ENCODE results near the gene MTHFD1L.

The MTHFD1L gene

DNA sequence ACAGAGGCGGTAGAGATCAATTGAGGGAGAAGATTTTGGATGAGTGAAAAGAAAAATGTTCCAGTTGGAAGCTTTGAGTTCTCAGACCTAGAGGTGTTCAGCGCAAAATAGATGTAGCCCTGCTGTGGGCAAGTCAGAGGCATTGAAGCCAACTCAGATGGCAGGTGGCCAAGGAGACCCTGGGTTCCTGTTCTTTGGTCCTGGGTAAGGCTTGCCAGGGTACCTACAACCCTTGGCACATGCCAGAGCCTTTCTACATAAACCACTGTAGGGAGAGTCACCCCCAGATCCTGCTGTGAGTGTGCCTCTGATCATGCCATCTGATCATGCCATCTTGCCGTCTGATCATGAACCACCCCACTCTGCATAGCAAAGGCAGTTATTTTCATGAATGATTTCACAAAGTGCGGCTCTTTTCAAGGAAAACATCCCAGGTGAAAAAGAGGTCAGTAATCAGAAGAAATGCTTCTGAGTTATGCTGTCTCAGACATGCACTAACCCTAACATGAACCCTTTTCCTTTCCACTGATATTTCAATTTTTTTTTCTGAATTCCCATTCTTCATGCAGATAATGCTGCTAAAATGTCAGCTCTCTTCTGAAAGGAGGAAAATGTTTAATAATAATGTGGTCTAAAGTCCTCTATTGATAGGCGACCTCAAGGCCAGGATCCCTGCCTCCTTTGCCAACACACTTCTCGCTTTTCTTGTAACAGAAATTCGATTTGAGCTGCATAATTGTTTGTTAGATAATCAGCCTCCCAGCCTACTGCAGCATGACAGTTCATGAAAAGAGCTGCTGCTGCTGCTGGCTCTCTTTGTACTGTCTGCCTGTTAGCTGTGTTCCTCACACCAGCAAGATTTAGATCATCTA is 153.6 kb downstream of the MTHFD1L start:
- no peak overlapping the region for H2AFZ ChIP-seq (ENCODE audit: low read length)
- H3K9me2 ChIP-seq (replicated peaks; ENCODE audit: low read depth, low read length), result no peaks in the 10 kb centered on the region
- H3K9me3 ChIP-seq (ENCODE audit: insufficient read depth, low read depth, low read length), result no peaks in the 10 kb centered on the region
- no peaks in the 10 kb centered on the region for H3F3A ChIP-seq (ENCODE audit: low read depth)
- H3K4me1 ChIP-seq (ENCODE audit: insufficient read depth, low read length, poor library complexity, severe bottlenecking), result no peaks in the 10 kb centered on the region
- TF ChIP-seq, protein P1, sequence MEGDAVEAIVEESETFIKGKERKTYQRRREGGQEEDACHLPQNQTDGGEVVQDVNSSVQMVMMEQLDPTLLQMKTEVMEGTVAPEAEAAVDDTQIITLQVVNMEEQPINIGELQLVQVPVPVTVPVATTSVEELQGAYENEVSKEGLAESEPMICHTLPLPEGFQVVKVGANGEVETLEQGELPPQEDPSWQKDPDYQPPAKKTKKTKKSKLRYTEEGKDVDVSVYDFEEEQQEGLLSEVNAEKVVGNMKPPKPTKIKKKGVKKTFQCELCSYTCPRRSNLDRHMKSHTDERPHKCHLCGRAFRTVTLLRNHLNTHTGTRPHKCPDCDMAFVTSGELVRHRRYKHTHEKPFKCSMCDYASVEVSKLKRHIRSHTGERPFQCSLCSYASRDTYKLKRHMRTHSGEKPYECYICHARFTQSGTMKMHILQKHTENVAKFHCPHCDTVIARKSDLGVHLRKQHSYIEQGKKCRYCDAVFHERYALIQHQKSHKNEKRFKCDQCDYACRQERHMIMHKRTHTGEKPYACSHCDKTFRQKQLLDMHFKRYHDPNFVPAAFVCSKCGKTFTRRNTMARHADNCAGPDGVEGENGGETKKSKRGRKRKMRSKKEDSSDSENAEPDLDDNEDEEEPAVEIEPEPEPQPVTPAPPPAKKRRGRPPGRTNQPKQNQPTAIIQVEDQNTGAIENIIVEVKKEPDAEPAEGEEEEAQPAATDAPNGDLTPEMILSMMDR (conservative IDR thresholded peaks at IDR 0.05; ENCODE audit: low read length), result no peak
- TF ChIP-seq EZH2phosphoT487 (IDR thresholded peaks at IDR 0.05; ENCODE audit: borderline replicate concordance), result no peak
- H3K79me2 ChIP-seq (ENCODE audit: insufficient read depth, low read length), result no peaks in the 10 kb centered on the region
- H3K36me3 ChIP-seq (ENCODE audit: insufficient read depth, low read length), result peaks cover 56% of the 10 kb centered on the region; the same call in 1 of the 2 replicates
- H3K9ac ChIP-seq (ENCODE audit: low read depth, low read length, poor library complexity, severe bottlenecking), result no peak overlapping the region
- H4K20me1 ChIP-seq (ENCODE audit: insufficient read depth, low read length, poor library complexity, severe bottlenecking), result no peaks in the 10 kb centered on the region
- H3K27me3 ChIP-seq (ENCODE audit: insufficient read depth, low read length, poor library complexity, severe bottlenecking), result no peaks in the 10 kb centered on the region
- no peak overlapping the region for H3K4me2 ChIP-seq (ENCODE audit: low read depth, low read length, poor library complexity, severe bottlenecking)
- no peak overlapping the region for H3K4me3 ChIP-seq (ENCODE audit: low read length, poor library complexity, severe bottlenecking)

DNA sequence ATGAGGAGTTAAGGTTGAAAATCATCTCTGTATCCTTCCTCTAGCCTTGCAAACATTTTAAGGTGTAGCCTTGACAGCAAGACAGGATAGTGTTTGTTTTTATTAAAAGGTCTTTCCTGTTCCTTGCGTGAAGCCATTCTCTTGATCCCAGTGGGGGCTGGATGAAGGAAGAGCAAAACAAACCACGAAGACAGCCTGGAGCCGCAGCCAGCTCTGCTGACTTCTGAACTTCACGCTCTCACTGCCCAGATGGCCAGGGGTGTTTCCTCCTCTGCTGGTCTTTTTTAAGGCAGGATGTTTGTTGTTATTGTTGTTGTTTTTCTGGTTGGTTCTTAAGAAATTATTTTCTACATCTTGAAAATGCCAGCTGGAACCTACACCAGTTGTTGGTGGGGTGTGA is 156.4 kb downstream of the MTHFD1L start:
- no peak for TF ChIP-seq EZH2phosphoT487 (IDR thresholded peaks at IDR 0.05; ENCODE audit: borderline replicate concordance)
- TF ChIP-seq, protein P1 (conservative IDR thresholded peaks at IDR 0.05; ENCODE audit: low read length), result no peak

DNA sequence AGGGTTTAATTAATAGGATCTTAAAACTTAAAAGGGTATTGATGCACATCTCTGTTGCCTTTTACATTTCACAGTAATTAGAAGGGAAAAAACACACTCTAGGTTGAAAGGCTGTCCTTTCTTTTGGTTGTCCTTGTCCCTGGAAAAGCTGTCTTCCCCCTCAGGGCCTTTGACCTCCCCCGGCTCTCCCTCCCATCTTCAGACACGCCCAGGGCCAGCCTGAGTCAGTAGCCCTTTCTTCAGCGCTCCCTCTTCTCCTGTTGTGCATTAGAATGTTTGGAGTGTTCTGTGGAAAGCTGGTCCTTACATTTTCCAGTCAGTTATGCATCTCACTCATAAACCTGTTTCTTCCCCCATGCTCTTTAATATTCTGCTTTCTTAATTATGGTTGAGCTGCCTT is 157.0 kb downstream of the MTHFD1L start:
- Histone ChIP-seq H3K27me3 (ENCODE audit: insufficient read depth, low read length, poor library complexity, severe bottlenecking) (no peaks in the 10 kb centered on the region), H3K9me2 (replicated peaks; ENCODE audit: low read depth, low read length) (no peaks in the 10 kb centered on the region), H3K4me2 (ENCODE audit: low read depth, low read length, poor library complexity, severe bottlenecking) (no peak overlapping the region), H3K36me3 (ENCODE audit: insufficient read depth, low read length) (peaks cover 31% of the 10 kb centered on the region; the same call in 1 of the 2 replicates), H2AFZ (ENCODE audit: low read length) (no peak overlapping the region), H3K79me2 (ENCODE audit: insufficient read depth, low read length) (no peaks in the 10 kb centered on the region), H3K4me3 (ENCODE audit: low read length, poor library complexity, severe bottlenecking) (no peak overlapping the region), H4K20me1 (ENCODE audit: insufficient read depth, low read length, poor library complexity, severe bottlenecking) (no peaks in the 10 kb centered on the region), H3F3A (ENCODE audit: low read depth) (no peaks in the 10 kb centered on the region), H3K9me3 (ENCODE audit: insufficient read depth, low read depth, low read length) (no peaks in the 10 kb centered on the region), H3K9ac (ENCODE audit: low read depth, low read length, poor library complexity, severe bottlenecking) (no peak overlapping the region), H3K4me1 (ENCODE audit: insufficient read depth, low read length, poor library complexity, severe bottlenecking) (no peaks in the 10 kb centered on the region)
- TF ChIP-seq, protein P1 (conservative IDR thresholded peaks at IDR 0.05; ENCODE audit: low read length), result no peak
- no peak for TF ChIP-seq EZH2phosphoT487 (IDR thresholded peaks at IDR 0.05; ENCODE audit: borderline replicate concordance)

More for the DNA sequence above, 156.4 kb downstream of the MTHFD1L start:
- Histone ChIP-seq H3K79me2 (ENCODE audit: insufficient read depth, low read length) (no peaks in the 10 kb centered on the region), H3K9ac (ENCODE audit: low read depth, low read length, poor library complexity, severe bottlenecking) (no peak overlapping the region), H4K20me1 (ENCODE audit: insufficient read depth, low read length, poor library complexity, severe bottlenecking) (no peaks in the 10 kb centered on the region), H2AFZ (ENCODE audit: low read length) (no peak overlapping the region), H3K36me3 (ENCODE audit: insufficient read depth, low read length) (peaks cover 36% of the 10 kb centered on the region; the same call in 1 of the 2 replicates), H3K9me2 (replicated peaks; ENCODE audit: low read depth, low read length) (no peaks in the 10 kb centered on the region), H3K9me3 (ENCODE audit: insufficient read depth, low read depth, low read length) (no peaks in the 10 kb centered on the region), H3K27me3 (ENCODE audit: insufficient read depth, low read length, poor library complexity, severe bottlenecking) (no peaks in the 10 kb centered on the region), H3K4me2 (ENCODE audit: low read depth, low read length, poor library complexity, severe bottlenecking) (no peak overlapping the region), H3F3A (ENCODE audit: low read depth) (no peaks in the 10 kb centered on the region), H3K4me1 (ENCODE audit: insufficient read depth, low read length, poor library complexity, severe bottlenecking) (no peaks in the 10 kb centered on the region), H3K4me3 (ENCODE audit: low read length, poor library complexity, severe bottlenecking) (no peak overlapping the region)
